ENCODE data around the gene ATP8A2. TPM values are rescaled to one million over a fixed set of nuclear protein-coding genes. Genes with fewer than 3 reads are reported as not detected.
"Not testable (repeated sequence)": the region's sequence is repeated elsewhere in the genome, so short reads cannot be mapped to it uniquely, and the experiment has no call there.

Gene ATP8A2
- total RNA-seq, 6 donors from 2014 or later, result 0.55 to 1.5 (median 0.87) TPM

DNA sequence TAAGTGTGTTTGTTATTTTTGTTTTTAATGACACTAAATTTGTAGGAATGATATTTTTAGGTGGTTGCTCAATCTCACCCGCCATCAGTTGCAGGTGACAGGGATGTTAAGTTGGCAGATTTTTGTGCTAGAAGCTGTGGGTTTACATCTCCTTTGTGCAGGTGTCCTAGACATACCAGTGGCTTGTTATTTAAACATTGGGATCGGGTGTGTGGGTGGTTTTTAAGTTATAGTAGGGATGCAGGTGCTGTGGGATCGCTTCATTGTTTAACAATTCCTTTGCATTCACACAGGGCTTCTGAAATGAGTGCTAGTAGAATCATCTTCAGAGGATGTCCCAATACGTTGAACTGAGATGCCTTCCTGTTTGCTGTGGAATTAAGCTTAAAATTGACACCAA, 580.1 kb downstream of the ATP8A2 start:
- Histone ChIP-seq H3K9me3 (no peaks in the 10 kb centered on the region), H3K27me3 (no peaks in the 10 kb centered on the region), H3K36me3 (no peaks in the 10 kb centered on the region), H3K4me3 (no peak overlapping the region), H3K4me1 (peaks cover 0 to 3% (median 0%) of the 10 kb centered on the region in 4 donors), H3K27ac (no peak overlapping the region)
- TF ChIP-seq, protein P1, sequence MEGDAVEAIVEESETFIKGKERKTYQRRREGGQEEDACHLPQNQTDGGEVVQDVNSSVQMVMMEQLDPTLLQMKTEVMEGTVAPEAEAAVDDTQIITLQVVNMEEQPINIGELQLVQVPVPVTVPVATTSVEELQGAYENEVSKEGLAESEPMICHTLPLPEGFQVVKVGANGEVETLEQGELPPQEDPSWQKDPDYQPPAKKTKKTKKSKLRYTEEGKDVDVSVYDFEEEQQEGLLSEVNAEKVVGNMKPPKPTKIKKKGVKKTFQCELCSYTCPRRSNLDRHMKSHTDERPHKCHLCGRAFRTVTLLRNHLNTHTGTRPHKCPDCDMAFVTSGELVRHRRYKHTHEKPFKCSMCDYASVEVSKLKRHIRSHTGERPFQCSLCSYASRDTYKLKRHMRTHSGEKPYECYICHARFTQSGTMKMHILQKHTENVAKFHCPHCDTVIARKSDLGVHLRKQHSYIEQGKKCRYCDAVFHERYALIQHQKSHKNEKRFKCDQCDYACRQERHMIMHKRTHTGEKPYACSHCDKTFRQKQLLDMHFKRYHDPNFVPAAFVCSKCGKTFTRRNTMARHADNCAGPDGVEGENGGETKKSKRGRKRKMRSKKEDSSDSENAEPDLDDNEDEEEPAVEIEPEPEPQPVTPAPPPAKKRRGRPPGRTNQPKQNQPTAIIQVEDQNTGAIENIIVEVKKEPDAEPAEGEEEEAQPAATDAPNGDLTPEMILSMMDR (IDR thresholded peaks at IDR 0.05), result no peak
- TF ChIP-seq EP300 (IDR thresholded peaks at IDR 0.05), result no peak
- no peak for TF ChIP-seq POLR2AphosphoS5 (IDR thresholded peaks at IDR 0.05)
- TF ChIP-seq POLR2A (IDR thresholded peaks at IDR 0.05), result no peak
- no peak for ATAC-seq (ENCODE audit: low FRiP score in 2 of 2)
- 72 to 76% methylated on average over 4 of the region's 4 CpGs for WGBS, 2 donors
- DNase-seq, result no peak

DNA sequence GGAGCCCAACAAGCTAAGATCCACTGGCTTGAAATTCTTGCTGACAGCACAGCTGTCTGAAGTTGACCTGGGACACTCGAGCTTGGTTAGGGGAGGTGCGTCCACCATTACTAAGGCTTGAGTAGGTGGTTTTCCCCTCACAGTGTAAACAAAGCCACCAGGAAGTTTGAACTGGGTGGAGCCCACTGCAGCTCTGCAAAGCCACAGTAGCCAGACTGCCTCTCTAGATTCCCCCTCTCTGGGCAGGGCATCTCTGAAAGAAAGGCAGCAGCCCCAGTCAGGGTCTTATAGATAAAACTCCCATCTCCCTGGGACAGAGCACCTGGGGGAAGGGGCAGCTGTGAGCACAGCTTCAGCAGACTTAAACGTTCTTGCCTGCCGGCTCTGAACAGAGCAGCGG, 582.3 kb downstream of the ATP8A2 start:
- not testable (repeated sequence) for H3K9me3 ChIP-seq; H3K27ac ChIP-seq; H3K4me3 ChIP-seq; H3K36me3 ChIP-seq; H3K4me1 ChIP-seq; ATAC-seq (ENCODE audit: low FRiP score in 2 of 2); H3K27me3 ChIP-seq
- peak in 1 of 2 donors; percentile 50 for DNase-seq
- WGBS, 2 donors, result 0 to 48% methylated on average over 1 to 5 of the region's 5 CpGs

DNA sequence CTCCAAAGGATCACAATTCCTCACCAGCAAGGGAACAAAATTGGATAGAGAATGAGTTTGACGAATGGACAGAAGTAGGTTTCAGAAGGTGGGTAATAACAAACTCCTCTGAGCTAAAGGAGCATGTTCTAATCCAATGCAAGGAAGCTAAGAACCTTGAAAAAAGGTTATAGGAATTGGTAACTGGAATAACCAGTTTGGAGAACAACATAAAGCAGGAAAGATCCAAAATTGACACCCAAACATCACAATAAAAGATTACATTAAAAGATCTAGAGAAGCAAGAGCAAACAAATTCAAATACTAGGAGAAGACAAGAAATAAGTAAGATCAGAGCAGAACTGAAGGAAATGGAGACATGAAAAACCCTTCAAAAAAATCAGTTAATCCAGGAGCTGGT, 583.2 kb downstream of the ATP8A2 start:
- 71 to 84% methylated on average over 1 of the region's 1 CpG for WGBS, 2 donors
- ATAC-seq (ENCODE audit: low FRiP score in 2 of 2); H3K27ac ChIP-seq; H3K27me3 ChIP-seq; H3K36me3 ChIP-seq; H3K4me1 ChIP-seq; DNase-seq; H3K9me3 ChIP-seq; H3K4me3 ChIP-seq: not testable (repeated sequence)

DNA sequence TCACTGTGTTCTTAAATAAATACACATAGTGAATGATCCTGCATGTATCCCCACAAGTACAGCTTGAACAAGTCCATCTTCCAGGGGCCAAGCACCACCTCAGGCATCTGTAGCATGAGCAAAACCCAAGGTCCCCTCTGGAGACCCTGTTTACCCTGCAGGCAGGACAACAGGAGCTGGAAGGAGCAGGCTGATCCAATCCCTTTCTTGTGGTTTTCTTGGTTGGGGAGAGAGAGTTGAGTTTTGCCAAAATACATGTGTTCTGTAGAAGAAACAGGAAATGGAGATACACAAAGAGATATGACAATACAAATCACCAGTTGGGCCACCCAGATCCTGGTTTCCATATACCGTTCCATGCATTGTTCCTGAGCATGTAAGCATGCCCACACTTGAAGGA, 587.2 kb downstream of the ATP8A2 start:
- Histone ChIP-seq H3K36me3 (no peaks in the 10 kb centered on the region), H3K4me1 (peaks cover 0 to 3% (median 0%) of the 10 kb centered on the region in 4 donors), H3K27me3 (no peaks in the 10 kb centered on the region), H3K27ac (no peak overlapping the region), H3K9me3 (no peaks in the 10 kb centered on the region), H3K4me3 (no peak overlapping the region)
- no peak for TF ChIP-seq POLR2AphosphoS5 (IDR thresholded peaks at IDR 0.05)
- TF ChIP-seq POLR2A (IDR thresholded peaks at IDR 0.05), result no peak
- TF ChIP-seq, protein P1 (IDR thresholded peaks at IDR 0.05), result no peak
- TF ChIP-seq EP300 (IDR thresholded peaks at IDR 0.05), result no peak
- DNase-seq, result no peak
- ATAC-seq (ENCODE audit: low FRiP score in 2 of 2), result no peak
- 61 to 85% methylated on average over 1 of the region's 1 CpG for WGBS, 2 donors

DNA sequence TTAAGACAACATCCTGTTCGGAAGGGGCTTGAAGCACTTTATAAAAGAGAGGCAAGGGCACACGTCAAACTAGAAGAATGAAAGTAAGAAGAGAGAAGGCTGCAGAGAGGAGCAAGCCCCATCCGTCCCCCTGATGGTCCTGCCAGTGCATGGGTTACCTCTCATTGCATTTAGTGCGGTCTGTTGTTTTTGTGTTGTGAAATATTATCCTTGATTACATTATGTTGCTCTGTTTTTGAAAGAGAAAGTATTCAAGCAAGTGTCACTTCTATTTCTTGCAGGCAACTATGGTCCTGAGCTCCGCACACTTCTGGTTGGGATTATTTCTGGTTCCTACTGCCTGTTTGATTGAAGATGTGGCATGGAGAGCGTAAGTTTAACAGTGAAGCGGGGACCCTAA, 589.5 kb downstream of the ATP8A2 start:
- Histone ChIP-seq H3K27ac (no peak overlapping the region), H3K4me3 (no peak overlapping the region), H3K4me1 (no peaks in the 10 kb centered on the region), H3K9me3 (no peaks in the 10 kb centered on the region), H3K36me3 (no peaks in the 10 kb centered on the region), H3K27me3 (no peaks in the 10 kb centered on the region)
- ATAC-seq (ENCODE audit: low FRiP score in 2 of 2), result no peak
- 86 to 91% methylated on average over 7 of the region's 7 CpGs for WGBS, 2 donors
- no peak for DNase-seq
- TF ChIP-seq POLR2AphosphoS5 (IDR thresholded peaks at IDR 0.05) (no peak), POLR2A (IDR thresholded peaks at IDR 0.05) (no peak), EP300 (IDR thresholded peaks at IDR 0.05) (no peak)
- TF ChIP-seq, protein P1 (IDR thresholded peaks at IDR 0.05), result no peak

DNA sequence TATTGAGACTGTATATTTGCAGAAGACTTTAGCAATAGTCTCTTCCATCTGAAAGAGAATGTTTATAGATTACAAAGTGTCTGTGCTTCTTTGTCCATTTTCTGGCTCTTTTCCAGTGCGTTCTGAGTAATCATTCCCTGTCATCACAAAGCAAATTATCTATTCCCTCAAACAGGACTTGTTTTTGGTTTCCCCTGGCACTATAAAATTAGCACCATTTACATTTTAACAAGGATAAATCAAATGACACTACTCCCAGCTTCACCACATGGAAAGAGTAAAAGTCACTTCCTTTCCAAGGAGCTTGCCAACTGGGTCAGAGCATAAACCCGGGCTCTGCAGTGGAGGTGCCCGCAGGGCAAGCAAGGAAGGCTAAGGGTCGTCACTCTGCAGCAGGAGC, 591.9 kb downstream of the ATP8A2 start:
- 37 to 52% methylated on average over 4 of the region's 4 CpGs for WGBS, 2 donors
- no peaks in the 10 kb centered on the region for H3K36me3 ChIP-seq
- no peak overlapping the region for H3K27ac ChIP-seq
- no peak for DNase-seq
- no peak for ATAC-seq (ENCODE audit: low FRiP score in 2 of 2)
- TF ChIP-seq, protein P1 (IDR thresholded peaks at IDR 0.05), result no peak
- TF ChIP-seq POLR2AphosphoS5 (IDR thresholded peaks at IDR 0.05), result no peak
- no peak for TF ChIP-seq POLR2A (IDR thresholded peaks at IDR 0.05)
- TF ChIP-seq EP300 (IDR thresholded peaks at IDR 0.05), result no peak
- no peaks in the 10 kb centered on the region for H3K9me3 ChIP-seq
- no peak overlapping the region for H3K4me3 ChIP-seq
- no peaks in the 10 kb centered on the region for H3K4me1 ChIP-seq
- no peaks in the 10 kb centered on the region for H3K27me3 ChIP-seq

Data from upper lobe of left lung (tissue), 6 donors.